HL-60 (cell line): ENCODE data around the gene CXCL16.

Source experiments
- CTCF ChIP-seq: IDR thresholded peaks from one replicate; pipeline ENCODE4 v1.5.1; 2011; ENCODE audit warnings: low read length, control low read depth, inconsistent platforms; ENCODE audit not compliant: insufficient read depth
- POLR2AphosphoS5 ChIP-seq: IDR thresholded peaks from 2 replicates; pipeline ENCODE4 v1.6.1; 2012; ENCODE audit warnings: low read depth
- TF ChIP-seq, protein P1 (sequence below): IDR thresholded peaks from 2 replicates; pipeline ENCODE4 v1.6.1; 2012; ENCODE audit warnings: low read depth; ENCODE audit not compliant: insufficient replicate concordance

- TF ChIP-seq CTCF (no peak), POLR2AphosphoS5 (no peak)
- TF ChIP-seq, protein P1, sequence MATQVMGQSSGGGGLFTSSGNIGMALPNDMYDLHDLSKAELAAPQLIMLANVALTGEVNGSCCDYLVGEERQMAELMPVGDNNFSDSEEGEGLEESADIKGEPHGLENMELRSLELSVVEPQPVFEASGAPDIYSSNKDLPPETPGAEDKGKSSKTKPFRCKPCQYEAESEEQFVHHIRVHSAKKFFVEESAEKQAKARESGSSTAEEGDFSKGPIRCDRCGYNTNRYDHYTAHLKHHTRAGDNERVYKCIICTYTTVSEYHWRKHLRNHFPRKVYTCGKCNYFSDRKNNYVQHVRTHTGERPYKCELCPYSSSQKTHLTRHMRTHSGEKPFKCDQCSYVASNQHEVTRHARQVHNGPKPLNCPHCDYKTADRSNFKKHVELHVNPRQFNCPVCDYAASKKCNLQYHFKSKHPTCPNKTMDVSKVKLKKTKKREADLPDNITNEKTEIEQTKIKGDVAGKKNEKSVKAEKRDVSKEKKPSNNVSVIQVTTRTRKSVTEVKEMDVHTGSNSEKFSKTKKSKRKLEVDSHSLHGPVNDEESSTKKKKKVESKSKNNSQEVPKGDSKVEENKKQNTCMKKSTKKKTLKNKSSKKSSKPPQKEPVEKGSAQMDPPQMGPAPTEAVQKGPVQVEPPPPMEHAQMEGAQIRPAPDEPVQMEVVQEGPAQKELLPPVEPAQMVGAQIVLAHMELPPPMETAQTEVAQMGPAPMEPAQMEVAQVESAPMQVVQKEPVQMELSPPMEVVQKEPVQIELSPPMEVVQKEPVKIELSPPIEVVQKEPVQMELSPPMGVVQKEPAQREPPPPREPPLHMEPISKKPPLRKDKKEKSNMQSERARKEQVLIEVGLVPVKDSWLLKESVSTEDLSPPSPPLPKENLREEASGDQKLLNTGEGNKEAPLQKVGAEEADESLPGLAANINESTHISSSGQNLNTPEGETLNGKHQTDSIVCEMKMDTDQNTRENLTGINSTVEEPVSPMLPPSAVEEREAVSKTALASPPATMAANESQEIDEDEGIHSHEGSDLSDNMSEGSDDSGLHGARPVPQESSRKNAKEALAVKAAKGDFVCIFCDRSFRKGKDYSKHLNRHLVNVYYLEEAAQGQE = no peak
Observed at GRCh38 chr17:4777969-4778760, 38.4 kb upstream of the CXCL16 start.
